ENCODE results near the gene HOXC9.

The HOXC9 gene

GRCh38 chr12:54025499-54026405 is 25.8 kb downstream of the HOXC9 start:
- DNase-seq = no peak
- TF ChIP-seq, protein P1, sequence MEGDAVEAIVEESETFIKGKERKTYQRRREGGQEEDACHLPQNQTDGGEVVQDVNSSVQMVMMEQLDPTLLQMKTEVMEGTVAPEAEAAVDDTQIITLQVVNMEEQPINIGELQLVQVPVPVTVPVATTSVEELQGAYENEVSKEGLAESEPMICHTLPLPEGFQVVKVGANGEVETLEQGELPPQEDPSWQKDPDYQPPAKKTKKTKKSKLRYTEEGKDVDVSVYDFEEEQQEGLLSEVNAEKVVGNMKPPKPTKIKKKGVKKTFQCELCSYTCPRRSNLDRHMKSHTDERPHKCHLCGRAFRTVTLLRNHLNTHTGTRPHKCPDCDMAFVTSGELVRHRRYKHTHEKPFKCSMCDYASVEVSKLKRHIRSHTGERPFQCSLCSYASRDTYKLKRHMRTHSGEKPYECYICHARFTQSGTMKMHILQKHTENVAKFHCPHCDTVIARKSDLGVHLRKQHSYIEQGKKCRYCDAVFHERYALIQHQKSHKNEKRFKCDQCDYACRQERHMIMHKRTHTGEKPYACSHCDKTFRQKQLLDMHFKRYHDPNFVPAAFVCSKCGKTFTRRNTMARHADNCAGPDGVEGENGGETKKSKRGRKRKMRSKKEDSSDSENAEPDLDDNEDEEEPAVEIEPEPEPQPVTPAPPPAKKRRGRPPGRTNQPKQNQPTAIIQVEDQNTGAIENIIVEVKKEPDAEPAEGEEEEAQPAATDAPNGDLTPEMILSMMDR (IDR thresholded peaks at IDR 0.05; ENCODE audit: low read depth, low read length) = no peak
- no peak overlapping the region for H3K27ac ChIP-seq
- no peaks in the 10 kb centered on the region for H3K9me3 ChIP-seq (ENCODE audit: severe bottlenecking)
- no peaks in the 10 kb centered on the region; the same call in 1 of the 2 replicates for H3K36me3 ChIP-seq
- H3K4me3 ChIP-seq (ENCODE audit: low read depth, low read length) = no peak overlapping the region
- H3K27me3 ChIP-seq (ENCODE audit: insufficient read depth, low read depth, severe bottlenecking) = no peaks in the 10 kb centered on the region

DNA sequence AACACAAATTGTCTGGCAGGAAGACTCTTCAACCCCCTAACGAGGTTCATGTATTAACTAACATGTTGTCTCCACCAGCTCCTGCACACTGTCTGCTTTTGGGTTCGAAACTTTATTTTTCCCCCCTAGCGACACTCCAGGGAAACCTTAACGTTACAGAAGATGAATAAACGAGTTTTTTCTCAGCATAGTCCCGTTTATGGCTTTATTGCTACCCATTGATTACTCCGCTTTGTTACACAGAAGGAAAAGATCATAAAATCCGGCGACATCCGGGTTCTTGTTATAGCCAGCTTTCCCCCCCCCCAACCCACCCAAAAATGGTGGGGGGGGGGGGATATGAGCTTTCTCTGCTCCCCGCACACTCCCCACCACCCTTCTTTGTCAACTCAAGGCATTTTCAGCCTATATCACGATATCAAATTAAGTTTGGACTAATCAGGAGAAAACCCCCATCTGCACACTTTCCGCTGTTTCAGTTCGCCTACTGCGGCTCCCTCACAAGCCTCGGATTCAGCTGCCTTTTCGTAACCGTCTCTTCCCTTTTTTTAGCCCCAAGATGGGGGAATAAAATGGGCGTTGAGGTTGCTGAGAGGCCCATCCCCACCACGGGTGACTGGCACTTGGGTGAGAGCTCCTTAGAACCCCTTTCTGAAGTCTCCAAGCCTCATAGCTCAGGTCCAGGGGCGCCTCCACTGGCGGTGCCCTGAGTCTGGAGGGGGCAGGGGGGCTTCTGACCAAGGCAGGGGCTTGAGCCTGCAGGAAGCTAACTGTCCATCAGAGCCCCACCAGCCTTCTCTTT is 26.9 kb downstream of the HOXC9 start:
- Histone ChIP-seq H3K36me3 (no peaks in the 10 kb centered on the region; the same call in 1 of the 2 replicates), H3K27ac (no peak overlapping the region; the same call in 1 of the 2 replicates), H3K9me3 (ENCODE audit: severe bottlenecking) (no peaks in the 10 kb centered on the region), H3K4me3 (ENCODE audit: low read depth, low read length) (no peak overlapping the region), H3K27me3 (ENCODE audit: insufficient read depth, low read depth, severe bottlenecking) (no peaks in the 10 kb centered on the region)
- DNase-seq = no peak
- TF ChIP-seq, protein P1 (IDR thresholded peaks at IDR 0.05; ENCODE audit: low read depth, low read length) = no peak

GRCh38 chr12:54027442-54027786 is 27.5 kb downstream of the HOXC9 start:
- DNase-seq = no peak
- H3K4me3 ChIP-seq (ENCODE audit: low read depth, low read length) = no peak overlapping the region
- no peaks in the 10 kb centered on the region for H3K27me3 ChIP-seq (ENCODE audit: insufficient read depth, low read depth, severe bottlenecking)
- H3K36me3 ChIP-seq = no peaks in the 10 kb centered on the region; the same call in 1 of the 2 replicates
- H3K27ac ChIP-seq = peak overlapping the region; percentile 67
- TF ChIP-seq, protein P1 (IDR thresholded peaks at IDR 0.05; ENCODE audit: low read depth, low read length) = no peak
- H3K9me3 ChIP-seq (ENCODE audit: severe bottlenecking) = no peaks in the 10 kb centered on the region

GRCh38 chr12:54028314-54029201 is 28.6 kb downstream of the HOXC9 start, which contains the start of gene HOXC6:
TSS of gene HOXC6 (plus strand) at chr12:54028440. CDS start at chr12:54028522, 82 bp downstream.
- H3K27ac ChIP-seq = peak within 1 kb of the TSS; percentile 67
- no peaks in the 10 kb centered on the region for H3K9me3 ChIP-seq (ENCODE audit: severe bottlenecking)
- H3K4me3 ChIP-seq (ENCODE audit: low read depth, low read length) = peak within 1 kb of the TSS; percentile 72
- H3K27me3 ChIP-seq (ENCODE audit: insufficient read depth, low read depth, severe bottlenecking) = no peaks in the 10 kb centered on the region
- TF ChIP-seq, protein P1 (IDR thresholded peaks at IDR 0.05; ENCODE audit: low read depth, low read length) = no peak
- no peaks in the 10 kb centered on the region; the same call in 1 of the 2 replicates for H3K36me3 ChIP-seq
- peak; percentile 57 for DNase-seq
